NCI-H748 (cell line): ENCODE data around the gene ZBTB7B.
A peak's percentile ranks its signal among the peaks of the same experiment; 100 is the strongest.

Experiments used
- DNase-seq: peaks from one replicate; lab custom pipeline; 2025; ENCODE audit not compliant: unreplicated experiment; lab: John Stamatoyannopoulos, UW

Gene ZBTB7B

GRCh38 chr1:155035936-155036335 lies 33.3 kb downstream of the ZBTB7B start:
- no peak for DNase-seq

- no peak for DNase-seq
Measured at GRCh38 chr1:155037043-155037442, 34.4 kb downstream of the ZBTB7B start.

- DNase-seq: no peak
Measured at GRCh38 chr1:155037851-155038441, 35.3 kb downstream of the ZBTB7B start.

GRCh38 chr1:155038602-155039307 lies 36.2 kb downstream of the ZBTB7B start:
- DNase-seq: no peak

GRCh38 chr1:155039308-155039669 lies 36.7 kb downstream of the ZBTB7B start:
- DNase-seq: no peak

GRCh38 chr1:155040358-155041093 lies 37.9 kb downstream of the ZBTB7B start:
- DNase-seq: no peak

- no peak for DNase-seq
Measured at GRCh38 chr1:155042789-155043188, 40.2 kb downstream of the ZBTB7B start.

GRCh38 chr1:155043301-155043702 lies 40.7 kb downstream of the ZBTB7B start:
- no peak for DNase-seq

- no peak for DNase-seq
Measured at GRCh38 chr1:155043793-155044192, 41.2 kb downstream of the ZBTB7B start.

- no peak for DNase-seq
Measured at GRCh38 chr1:155044365-155044764, 41.8 kb downstream of the ZBTB7B start.

- DNase-seq: peak; percentile 61
Measured at GRCh38 chr1:155044812-155045657, 42.4 kb downstream of the ZBTB7B start.

GRCh38 chr1:155048449-155049334 lies 46.1 kb downstream of the ZBTB7B start:
- DNase-seq: no peak

GRCh38 chr1:155049651-155050559 lies 47.3 kb downstream of the ZBTB7B start:
- DNase-seq: peak; percentile 39

GRCh38 chr1:155050560-155051341 lies 48.1 kb downstream of the ZBTB7B start, which contains the start of gene ADAM15:
TSS of gene ADAM15 (plus strand) at chr1:155051316. CDS start at chr1:155051387, 71 bp downstream.
- DNase-seq: peak; percentile 95

GRCh38 chr1:155051342-155051776 lies 48.8 kb downstream of the ZBTB7B start:
- no peak for DNase-seq

- peak; percentile 52 for DNase-seq
Measured at GRCh38 chr1:155051777-155052398, 49.3 kb downstream of the ZBTB7B start.

- DNase-seq: peak; percentile 39
Measured at GRCh38 chr1:155052439-155053395, 50.1 kb downstream of the ZBTB7B start.
